PFSK-1 (cell line): ENCODE results near the gene CRKL.

Experiments used
- FOXP2 ChIP-seq: optimal IDR thresholded peaks from 2 replicates; pipeline ENCODE3; 2011; ENCODE audit warnings: borderline replicate concordance, control low read depth, inconsistent platforms; ENCODE audit not compliant: insufficient read depth; ENCODE audit errors: extremely low read length, extremely low read depth
- POLR2AphosphoS5 ChIP-seq: IDR thresholded peaks from 2 replicates; pipeline ENCODE4 v1.6.1; 2012; ENCODE audit warnings: low read depth, mild to moderate bottlenecking, control low read depth, low read length, moderate library complexity
- REST ChIP-seq, 2 experiments: IDR thresholded peaks; 2 replicates each; pipeline versions ENCODE4 v1.6.1 to v1.8.0; 2011 to 2012; ENCODE audit warnings: low read depth in 2 of 2, low read length in 2 of 2, control low read depth in 1 of 2, inconsistent platforms in 1 of 2, mild to moderate bottlenecking in 1 of 2, moderate library complexity in 1 of 2; ENCODE audit not compliant: insufficient read depth in 1 of 2
- SIN3A ChIP-seq: IDR thresholded peaks from 2 replicates; pipeline ENCODE4 v1.6.1; 2012; ENCODE audit warnings: mild to moderate bottlenecking, low read length, moderate library complexity, borderline replicate concordance; ENCODE audit not compliant: insufficient read depth
- TAF1 ChIP-seq: IDR thresholded peaks from 2 replicates; pipeline ENCODE4 v1.6.1; 2012; ENCODE audit warnings: low read length, control low read depth, borderline replicate concordance; ENCODE audit not compliant: insufficient read depth

The CRKL gene

DNA sequence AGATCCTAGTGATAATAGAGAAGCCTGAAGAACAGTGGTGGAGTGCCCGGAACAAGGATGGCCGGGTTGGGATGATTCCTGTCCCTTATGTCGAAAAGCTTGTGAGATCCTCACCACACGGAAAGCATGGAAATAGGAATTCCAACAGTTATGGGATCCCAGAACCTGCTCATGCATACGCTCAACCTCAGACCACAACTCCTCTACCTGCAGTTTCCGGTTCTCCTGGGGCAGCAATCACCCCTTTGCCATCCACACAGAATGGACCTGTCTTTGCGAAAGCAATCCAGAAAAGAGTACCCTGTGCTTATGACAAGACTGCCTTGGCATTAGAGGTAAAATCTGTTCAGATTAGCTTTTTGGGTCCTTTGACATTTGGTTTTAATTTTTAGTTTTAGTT, 16.7 kb downstream of the CRKL start:
- no peak for TF ChIP-seq REST (IDR thresholded peaks at IDR 0.05; ENCODE audit: insufficient read depth in 1 of 2, low read depth in 2 of 2, low read length in 2 of 2)
- no peak for TF ChIP-seq POLR2AphosphoS5
- no peak for TF ChIP-seq SIN3A
- no peak for TF ChIP-seq FOXP2
- no peak for TF ChIP-seq TAF1

DNA sequence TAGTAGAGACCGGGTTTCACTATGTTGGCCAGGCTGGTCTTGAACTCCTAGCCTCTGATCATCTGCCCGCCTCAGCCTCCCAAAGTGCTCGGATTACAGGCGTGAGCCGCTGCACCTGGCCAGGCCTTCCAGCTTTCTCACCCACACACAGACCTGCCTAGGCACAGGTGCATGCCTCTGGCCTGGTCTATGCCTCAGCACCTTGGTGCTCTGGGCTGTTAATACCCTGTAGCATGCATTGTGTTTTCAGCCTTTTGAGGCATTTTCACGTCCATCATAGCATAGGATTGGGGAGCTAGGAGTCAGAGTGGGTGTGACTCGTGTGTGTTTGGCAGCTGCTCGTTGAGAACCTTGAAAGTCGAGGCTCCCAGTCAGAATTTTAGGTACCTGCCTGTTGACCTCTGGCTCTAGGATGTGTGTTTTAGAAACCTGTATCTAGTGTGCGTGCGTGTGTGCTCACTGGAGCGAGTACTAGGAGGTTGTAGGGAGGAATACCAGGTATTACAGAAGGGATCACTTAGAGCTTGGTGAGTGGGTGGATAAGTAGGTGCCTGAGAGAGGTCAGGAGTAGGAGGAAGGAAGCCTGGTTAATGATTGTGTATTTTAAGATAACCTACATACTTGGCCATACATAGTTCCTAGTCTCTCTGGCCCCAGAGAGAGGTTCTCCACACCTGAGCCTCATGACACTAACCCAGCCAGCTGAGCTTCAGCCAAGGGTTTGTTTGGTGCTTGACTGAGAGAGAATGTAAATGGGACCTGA, 20.0 kb downstream of the CRKL start:
- TF ChIP-seq POLR2AphosphoS5 = no peak
- TF ChIP-seq REST (IDR thresholded peaks at IDR 0.05; ENCODE audit: insufficient read depth in 1 of 2, low read depth in 2 of 2, low read length in 2 of 2) = no peak
- TF ChIP-seq FOXP2 = no peak
- TF ChIP-seq TAF1 = no peak
- no peak for TF ChIP-seq SIN3A

GRCh38 chr22:20937794-20938671, 20.8 kb downstream of the CRKL start:
- no peak for TF ChIP-seq SIN3A
- no peak for TF ChIP-seq TAF1
- no peak for TF ChIP-seq POLR2AphosphoS5
- no peak for TF ChIP-seq FOXP2
- no peak for TF ChIP-seq REST (IDR thresholded peaks at IDR 0.05; ENCODE audit: insufficient read depth in 1 of 2, low read depth in 2 of 2, low read length in 2 of 2)

- TF ChIP-seq TAF1 = no peak
- no peak for TF ChIP-seq FOXP2
- TF ChIP-seq SIN3A = no peak
- TF ChIP-seq POLR2AphosphoS5 = no peak
- no peak for TF ChIP-seq REST (IDR thresholded peaks at IDR 0.05; ENCODE audit: insufficient read depth in 1 of 2, low read depth in 2 of 2, low read length in 2 of 2)
Observed at GRCh38 chr22:20940186-20940651, 23.0 kb downstream of the CRKL start.
